CD14-positive monocyte (primary cell): Measurements from ENCODE around the gene NR2F2. TPM values are rescaled to one million over a fixed set of nuclear protein-coding genes. Genes with fewer than 3 reads are reported as not detected.

ENCODE experiments used
- DNase-seq, 3 donors: peaks; one replicate each; pipeline ENCODE4 v3.0.0-alpha.2; 2011 to 2022
- H2AFZ ChIP-seq: 2 replicates; pipeline ENCODE4 v1.6.0; 2012; ENCODE audit warnings: mild to moderate bottlenecking, low read depth, low read length, inconsistent platforms; ENCODE audit not compliant: insufficient read depth, poor library complexity, severe bottlenecking
- H3K27ac ChIP-seq, 2 donors: 1 replicate in 1 of 2; 2 replicates in 1 of 2; pipeline ENCODE4 v1.5.1; 2012 to 2013; ENCODE audit warnings: low read length in 2 of 2, control low read depth in 1 of 2, inconsistent platforms in 1 of 2, low read depth in 1 of 2, mild to moderate bottlenecking in 1 of 2
- H3K27me3 ChIP-seq, 2 donors: one replicate each; pipeline versions ENCODE4 v1.6.0 to v1.6.1; 2011 to 2013; ENCODE audit warnings: low read length in 2 of 2; ENCODE audit not compliant: control insufficient read depth in 2 of 2, insufficient read depth in 2 of 2
- H3K36me3 ChIP-seq, 2 donors: replicated peaks in 1 of 2; 1 replicate in 1 of 2; 2 replicates in 1 of 2; pipeline versions ENCODE4 v1.5.1 to v1.6.1; 2012 to 2013; ENCODE audit warnings: low read length in 2 of 2, control low read depth in 1 of 2, inconsistent platforms in 1 of 2, mild to moderate bottlenecking in 1 of 2; ENCODE audit not compliant: insufficient read depth in 2 of 2, control insufficient read depth in 1 of 2
- H3K4me1 ChIP-seq, 2 donors: 1 replicate in 1 of 2; 2 replicates in 1 of 2; pipeline versions ENCODE4 v1.5.1 to v1.6.1; 2012 to 2013; ENCODE audit warnings: low read length in 2 of 2, control low read depth in 1 of 2, inconsistent platforms in 1 of 2, mild to moderate bottlenecking in 1 of 2, moderate library complexity in 1 of 2; ENCODE audit not compliant: insufficient read depth in 2 of 2, control insufficient read depth in 1 of 2
- H3K4me2 ChIP-seq: replicated peaks from 2 replicates; pipeline ENCODE3; 2012; ENCODE audit warnings: low read length, moderate library complexity, mild to moderate bottlenecking; ENCODE audit not compliant: poor library complexity, severe bottlenecking; ENCODE audit errors: extremely low read depth
- H3K4me3 ChIP-seq, 3 experiments: fragments of 200-600 bp in 1 of 3; sonication (generic) in 1 of 3; replicated peaks in 1 of 3; 1 replicate in 2 of 3; 2 replicates in 1 of 3; pipeline ENCODE4 v1.5.1; 2011 to 2013; ENCODE audit warnings: low read length in 3 of 3, mild to moderate bottlenecking in 3 of 3, control low read depth in 2 of 3, low read depth in 2 of 3, inconsistent platforms in 1 of 3, moderate library complexity in 1 of 3
- H3K79me2 ChIP-seq: 2 replicates; pipeline ENCODE4 v1.6.0; 2012; ENCODE audit warnings: mild to moderate bottlenecking, control low read depth, inconsistent platforms, low read length, moderate library complexity; ENCODE audit not compliant: insufficient read depth
- H3K9ac ChIP-seq: 2 replicates; pipeline ENCODE4 v1.6.0; 2017; ENCODE audit warnings: low read length, mild to moderate bottlenecking; ENCODE audit not compliant: insufficient read depth, poor library complexity, severe bottlenecking
- H3K9me3 ChIP-seq, 2 donors: replicated peaks in 1 of 2; 1 replicate in 1 of 2; 2 replicates in 1 of 2; pipeline versions ENCODE4 v1.5.1 to v1.6.1; 2012 to 2013; ENCODE audit warnings: low read length in 2 of 2, control low read depth in 1 of 2; ENCODE audit not compliant: control insufficient read depth in 1 of 2, insufficient read depth in 1 of 2
- H4K20me1 ChIP-seq: 2 replicates; pipeline ENCODE4 v1.6.0; 2012; ENCODE audit warnings: mild to moderate bottlenecking, low read length, control low read depth, moderate library complexity; ENCODE audit not compliant: insufficient read depth
- H3K27ac Mint-ChIP-seq, 7 donors: one replicate each; pipeline ENCODE4 v1.8.0; 2020; ENCODE audit warnings: mild to moderate bottlenecking in 7 of 7, mixed read lengths in 7 of 7, moderate library complexity in 6 of 7, inconsistent platforms in 2 of 7
- H3K27me3 Mint-ChIP-seq, 3 donors: one replicate each; pipeline ENCODE4 v1.8.0; 2021 to 2022; ENCODE audit warnings: low read depth in 3 of 3, mild to moderate bottlenecking in 3 of 3, mixed read lengths in 3 of 3, moderate library complexity in 3 of 3, inconsistent platforms in 1 of 3
- H3K36me3 Mint-ChIP-seq, 2 donors: one replicate each; pipeline ENCODE4 v1.8.0; 2020; ENCODE audit warnings: mixed read lengths in 2 of 2, inconsistent platforms in 1 of 2, mild to moderate bottlenecking in 1 of 2
- H3K4me1 Mint-ChIP-seq: one replicate; pipeline ENCODE4 v1.8.0; 2020; ENCODE audit warnings: mild to moderate bottlenecking, mixed read lengths
- H3K4me3 Mint-ChIP-seq, 2 donors: one replicate each; pipeline ENCODE4 v1.8.0; 2020; ENCODE audit warnings: mild to moderate bottlenecking in 2 of 2, mixed read lengths in 2 of 2, moderate library complexity in 1 of 2
- H3K9me3 Mint-ChIP-seq, 7 donors: one replicate each; pipeline ENCODE4 v1.8.0; 2020 to 2022; ENCODE audit warnings: mixed read lengths in 7 of 7, mild to moderate bottlenecking in 6 of 7, moderate library complexity in 6 of 7, inconsistent platforms in 2 of 7
- WGBS: methylation state at CpG from one replicate; pipeline ENCODE4 v1.1.5; 2013; ENCODE audit warnings: missing lambda C conversion rate; ENCODE audit not compliant: insufficient coverage; 5-methylcytosine and 5-hydroxymethylcytosine counted together
- intact Hi-C, 2 donors: fragments of 100-400 bp; cut with micrococcal nuclease; formaldehyde crosslinking; loops; one replicate each; pipeline versions ENCODE4 v1.15.0 to v1.15.1; 2023
- polyA plus RNA-seq, 3 donors: library from polyadenylated mRNA; depleted of rRNA in 1 of 3; unstranded in 2 of 3; stranded (reverse) in 1 of 3; fragments of 300-500 nt in 2 of 3; fragments of >200 nt in 1 of 3; fragmentation: Illumina TruSeq in 2 of 3; gene quantifications; 1 replicate in 2 of 3; 2 replicates in 1 of 3; pipeline ENCODE4 v1.2.3, GENCODE V29; 2012 to 2021
- TF ChIP-seq, protein P1 (sequence below): fragments of 200-600 bp; IDR thresholded peaks from one replicate; pipeline ENCODE4 v1.8.0; 2022; ENCODE audit warnings: antibody characterized with exemption, mild to moderate bottlenecking

NR2F2 gene
- polyA plus RNA-seq, 3 donors = not detected

DNA sequence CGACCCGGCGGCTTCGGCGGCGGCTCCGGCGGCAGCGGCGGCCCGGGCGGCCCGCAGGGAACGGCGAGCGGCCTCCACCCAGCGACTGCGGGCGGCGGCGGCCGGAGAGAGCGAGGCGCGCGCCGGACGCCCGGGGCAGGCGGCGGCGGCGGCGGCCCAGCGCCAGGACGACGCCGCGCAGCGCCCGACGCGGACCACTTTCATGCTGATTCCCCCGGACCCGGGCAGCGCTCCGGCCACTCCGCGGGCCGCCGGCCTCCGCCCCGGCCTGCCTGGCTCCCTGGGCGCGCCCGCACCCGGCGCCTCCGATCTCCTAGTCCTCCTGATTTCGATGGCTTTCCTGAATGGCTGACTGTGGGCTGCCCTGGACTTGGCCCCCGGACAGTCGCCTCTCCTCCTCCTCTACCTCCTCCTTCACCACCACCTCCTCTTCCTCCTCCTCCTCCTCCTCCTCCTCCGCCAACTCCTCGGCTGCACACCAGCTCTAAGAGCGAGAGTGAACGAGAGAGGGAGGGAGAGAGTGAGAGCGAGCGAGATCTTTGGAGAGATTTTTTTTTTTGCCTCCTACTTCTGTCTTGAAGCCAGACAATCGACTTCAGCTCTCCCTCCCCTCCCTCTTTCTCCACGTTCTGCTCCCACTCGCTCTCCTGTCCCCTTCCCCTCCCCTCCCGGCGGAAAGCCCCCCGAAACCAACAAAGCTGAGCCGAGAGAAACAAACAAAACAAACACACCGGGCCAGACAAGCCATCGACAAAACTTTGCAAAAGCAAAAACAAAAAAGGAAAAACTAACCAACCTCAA is 844 bp downstream of the NR2F2 start:
- H3K4me2 ChIP-seq = peak overlapping the region; percentile 77
- no peaks in the 10 kb centered on the region for H3K79me2 ChIP-seq
- peak overlapping the region; percentile 60 to 87 for H3K4me3 Mint-ChIP-seq
- peaks cover 18 to 21% of the 10 kb centered on the region in 2 donors for H3K36me3 Mint-ChIP-seq
- intact Hi-C loops = no loop called here
- H2AFZ ChIP-seq = no peak overlapping the region
- no peak overlapping the region for H3K27ac Mint-ChIP-seq
- H3K4me1 ChIP-seq = peaks cover 14 to 28% of the 10 kb centered on the region in 2 donors
- H3K9me3 ChIP-seq = peaks cover 15 to 65% of the 10 kb centered on the region in 2 donors
- peaks cover 77 to 93% of the 10 kb centered on the region in 2 donors for H3K27me3 ChIP-seq
- H3K4me1 Mint-ChIP-seq = peaks cover 29% of the 10 kb centered on the region
- H3K27ac ChIP-seq = no peak overlapping the region
- H3K27me3 Mint-ChIP-seq = peaks cover 51 to 92% (median 92%) of the 10 kb centered on the region in 3 donors
- peaks cover 15 to 60% (median 42%) of the 10 kb centered on the region in 7 donors for H3K9me3 Mint-ChIP-seq
- WGBS = 1% methylated on average over 69 of the region's 77 CpGs
- H3K36me3 ChIP-seq = no peaks in the 10 kb centered on the region
- peak overlapping the region in 1 of 3 experiments; percentile 46 for H3K4me3 ChIP-seq
- DNase-seq = no peak
- H3K9ac ChIP-seq = no peak overlapping the region
- no peaks in the 10 kb centered on the region for H4K20me1 ChIP-seq
- TF ChIP-seq, protein P1, sequence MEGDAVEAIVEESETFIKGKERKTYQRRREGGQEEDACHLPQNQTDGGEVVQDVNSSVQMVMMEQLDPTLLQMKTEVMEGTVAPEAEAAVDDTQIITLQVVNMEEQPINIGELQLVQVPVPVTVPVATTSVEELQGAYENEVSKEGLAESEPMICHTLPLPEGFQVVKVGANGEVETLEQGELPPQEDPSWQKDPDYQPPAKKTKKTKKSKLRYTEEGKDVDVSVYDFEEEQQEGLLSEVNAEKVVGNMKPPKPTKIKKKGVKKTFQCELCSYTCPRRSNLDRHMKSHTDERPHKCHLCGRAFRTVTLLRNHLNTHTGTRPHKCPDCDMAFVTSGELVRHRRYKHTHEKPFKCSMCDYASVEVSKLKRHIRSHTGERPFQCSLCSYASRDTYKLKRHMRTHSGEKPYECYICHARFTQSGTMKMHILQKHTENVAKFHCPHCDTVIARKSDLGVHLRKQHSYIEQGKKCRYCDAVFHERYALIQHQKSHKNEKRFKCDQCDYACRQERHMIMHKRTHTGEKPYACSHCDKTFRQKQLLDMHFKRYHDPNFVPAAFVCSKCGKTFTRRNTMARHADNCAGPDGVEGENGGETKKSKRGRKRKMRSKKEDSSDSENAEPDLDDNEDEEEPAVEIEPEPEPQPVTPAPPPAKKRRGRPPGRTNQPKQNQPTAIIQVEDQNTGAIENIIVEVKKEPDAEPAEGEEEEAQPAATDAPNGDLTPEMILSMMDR = no peak

DNA sequence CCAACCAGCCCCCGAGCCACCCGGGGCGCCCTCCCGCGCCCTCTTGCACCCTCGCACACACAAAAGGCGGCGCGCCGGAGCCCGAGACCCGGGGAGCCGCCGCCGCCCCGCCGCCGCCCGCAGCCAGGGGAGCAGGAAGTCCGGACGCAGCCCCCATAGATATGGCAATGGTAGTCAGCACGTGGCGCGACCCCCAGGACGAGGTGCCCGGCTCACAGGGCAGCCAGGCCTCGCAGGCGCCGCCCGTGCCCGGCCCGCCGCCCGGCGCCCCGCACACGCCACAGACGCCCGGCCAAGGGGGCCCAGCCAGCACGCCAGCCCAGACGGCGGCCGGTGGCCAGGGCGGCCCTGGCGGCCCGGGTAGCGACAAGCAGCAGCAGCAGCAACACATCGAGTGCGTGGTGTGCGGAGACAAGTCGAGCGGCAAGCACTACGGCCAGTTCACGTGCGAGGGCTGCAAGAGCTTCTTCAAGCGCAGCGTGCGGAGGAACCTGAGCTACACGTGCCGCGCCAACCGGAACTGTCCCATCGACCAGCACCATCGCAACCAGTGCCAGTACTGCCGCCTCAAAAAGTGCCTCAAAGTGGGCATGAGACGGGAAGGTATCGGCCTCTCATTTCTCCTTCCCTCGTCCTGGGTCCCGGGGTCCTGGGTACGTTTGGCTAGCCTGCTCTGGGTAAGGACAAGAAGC is 1.6 kb downstream of the NR2F2 start:
- 9% methylated on average over 70 of the region's 70 CpGs for WGBS
- H3K79me2 ChIP-seq = no peaks in the 10 kb centered on the region

More for the DNA sequence above, 1.6 kb downstream of the NR2F2 start:
- peaks cover 77 to 93% of the 10 kb centered on the region in 2 donors for H3K27me3 ChIP-seq
- no peaks in the 10 kb centered on the region for H3K36me3 ChIP-seq
- H3K4me2 ChIP-seq = no peak overlapping the region
- no peak overlapping the region for H3K27ac Mint-ChIP-seq
- peaks cover 7 to 21% of the 10 kb centered on the region in 2 donors for H3K4me1 ChIP-seq
- no peak overlapping the region for H2AFZ ChIP-seq
- TF ChIP-seq, protein P1 = no peak
- DNase-seq = no peak
- H4K20me1 ChIP-seq = no peaks in the 10 kb centered on the region
- H3K27me3 Mint-ChIP-seq = peaks cover 44 to 92% (median 92%) of the 10 kb centered on the region in 3 donors
- H3K4me3 ChIP-seq = no peak overlapping the region
- peaks cover 15 to 57% (median 39%) of the 10 kb centered on the region in 7 donors for H3K9me3 Mint-ChIP-seq
- H3K9me3 ChIP-seq = peaks cover 15 to 62% of the 10 kb centered on the region in 2 donors
- peaks cover 15 to 18% of the 10 kb centered on the region in 2 donors for H3K36me3 Mint-ChIP-seq
- no peak overlapping the region for H3K9ac ChIP-seq
- no peak overlapping the region for H3K27ac ChIP-seq
- H3K4me1 Mint-ChIP-seq = peaks cover 21% of the 10 kb centered on the region
- peak overlapping the region; percentile 16 to 87 for H3K4me3 Mint-ChIP-seq
- intact Hi-C loops = no loop called here
